Lower leg skin (tissue), 4 donors: ENCODE measurements around the gene HOXC10. TPM values are rescaled to one million over a fixed set of nuclear protein-coding genes. Genes with fewer than 3 reads are reported as not detected.

ENCODE experiments used
- DNase-seq, 2 donors: peaks; one replicate each; pipeline ENCODE4 v3.0.0-alpha.2; 2019; ENCODE audit warnings: low spot score in 2 of 2
- H3K4me3 ChIP-seq: fragments of 200-600 bp; sonication (generic); 2 replicates; pipeline ENCODE4 v1.5.1; 2017; ENCODE audit warnings: mild to moderate bottlenecking, low read depth; ENCODE audit not compliant: poor library complexity, severe bottlenecking
- CTCF ChIP-seq, 3 donors: fragments of 450-650 bp; IDR thresholded peaks; one replicate each; pipeline ENCODE4 v1.5.1; 2016; ENCODE audit warnings: antibody characterized with exemption in 3 of 3, mild to moderate bottlenecking in 3 of 3, moderate library complexity in 2 of 3
- POLR2A ChIP-seq, 2 donors: fragments of 450-650 bp; IDR thresholded peaks; one replicate each; pipeline ENCODE4 v1.6.1; 2016 to 2017; ENCODE audit warnings: antibody characterized with exemption in 2 of 2, mild to moderate bottlenecking in 1 of 2, moderate library complexity in 1 of 2
- WGBS, 2 donors: methylation state at CpG; one replicate each; pipeline ENCODE4 v1.1.5; 2018; 5-methylcytosine and 5-hydroxymethylcytosine counted together
- intact Hi-C: fragments of 100-400 bp; cut with DNase I; formaldehyde crosslinking; loops from one replicate; pipeline ENCODE4 v1.15.0; 2023; ENCODE audit warnings: low total_unique reads
- total RNA-seq, 4 donors: library from RNA; depleted of rRNA; stranded (reverse); fragments of >200 nt; gene quantifications; one replicate each; pipeline ENCODE4 v1.1.0, GENCODE V29; 2016

The HOXC10 gene
- total RNA-seq, 4 donors from 2014 or later: 14.2 to 35.9 (median 23.4) TPM

GRCh38 chr12:54008260-54008552 lies 23.3 kb downstream of the HOXC10 start:
- TF ChIP-seq POLR2A (IDR thresholded peaks at IDR 0.05): no peak
- no peak for TF ChIP-seq CTCF (IDR thresholded peaks at IDR 0.05)
- 27 to 56% methylated on average over 2 of the region's 2 CpGs for WGBS, 2 donors
- DNase-seq: no peak
- H3K4me3 ChIP-seq: no peak overlapping the region
- intact Hi-C loops: no loop called here

GRCh38 chr12:54009171-54010052 lies 24.5 kb downstream of the HOXC10 start:
- intact Hi-C loops: no loop called here
- 8 to 12% methylated on average over 37 to 51 of the region's 51 CpGs for WGBS, 2 donors
- TF ChIP-seq POLR2A (IDR thresholded peaks at IDR 0.05) (no peak), CTCF (IDR thresholded peaks at IDR 0.05) (no peak)
- no peak for DNase-seq
- H3K4me3 ChIP-seq: no peak overlapping the region

GRCh38 chr12:54010053-54010971 lies 25.4 kb downstream of the HOXC10 start:
- intact Hi-C loops: no loop called here
- no peak for DNase-seq
- 47 to 60% methylated on average over 10 of the region's 10 CpGs for WGBS, 2 donors
- TF ChIP-seq CTCF (IDR thresholded peaks at IDR 0.05) (no peak), POLR2A (IDR thresholded peaks at IDR 0.05) (no peak)
- H3K4me3 ChIP-seq: no peak overlapping the region

GRCh38 chr12:54010972-54011664 lies 26.2 kb downstream of the HOXC10 start:
- no peak for DNase-seq
- WGBS, 2 donors: 46 to 48% methylated on average over 17 of the region's 17 CpGs
- no peak for TF ChIP-seq CTCF (IDR thresholded peaks at IDR 0.05)
- no peak for TF ChIP-seq POLR2A (IDR thresholded peaks at IDR 0.05)
- H3K4me3 ChIP-seq: no peak overlapping the region
- intact Hi-C loops: no loop called here

- 59 to 64% methylated on average over 14 of the region's 14 CpGs for WGBS, 2 donors
- TF ChIP-seq CTCF (IDR thresholded peaks at IDR 0.05) (no peak), POLR2A (IDR thresholded peaks at IDR 0.05) (no peak)
- intact Hi-C loops: no loop called here
- H3K4me3 ChIP-seq: no peak overlapping the region
- no peak for DNase-seq
Measured at GRCh38 chr12:54011665-54012532, 27.0 kb downstream of the HOXC10 start.
